ENCODE measurements around the gene APLP2.

DNA sequence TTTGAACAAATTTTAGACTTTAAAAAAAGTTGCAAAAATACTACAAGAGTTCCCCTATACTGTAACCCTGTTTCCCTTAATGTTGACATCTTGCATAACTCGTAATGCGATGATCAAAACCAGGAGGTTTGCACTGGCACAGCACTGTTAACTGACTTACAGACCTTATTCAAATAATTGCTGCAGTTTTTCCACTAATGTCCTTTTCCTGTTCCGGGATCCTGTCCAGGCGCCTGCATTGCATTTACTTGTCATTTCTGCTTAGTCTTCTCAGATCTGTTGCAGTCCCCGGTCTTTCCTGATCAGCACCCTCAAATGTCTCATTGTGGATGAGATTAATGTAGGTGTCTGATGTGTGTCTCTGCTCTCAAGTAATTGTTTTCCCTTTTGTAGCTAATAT is 32.0 kb downstream of the APLP2 start:
- TF ChIP-seq POLR2AphosphoS5 (IDR thresholded peaks at IDR 0.05; ENCODE audit: borderline replicate concordance, low read depth, low read length) (no peak), EZH2 (IDR thresholded peaks at IDR 0.05) (no peak)

Measured in SK-N-MC (cell line).